GM21717 (cell line): ENCODE results near the gene PGAP2.
"Not testable (repeated sequence)": the region's sequence is repeated elsewhere in the genome, so short reads cannot be mapped to it uniquely, and the experiment has no call there.

ENCODE experiments used
- ATAC-seq: cut with Tn5 transposase; IDR thresholded peaks from one replicate; pipeline ENCODE4 v1.9.1; 2021; ENCODE audit warnings: mild to moderate bottlenecking, moderate library complexity; ENCODE audit not compliant: unreplicated experiment

Gene PGAP2

GRCh38 chr11:3803726-3804495 is 4.4 kb upstream of the PGAP2 start:
- ATAC-seq = no peak

DNA sequence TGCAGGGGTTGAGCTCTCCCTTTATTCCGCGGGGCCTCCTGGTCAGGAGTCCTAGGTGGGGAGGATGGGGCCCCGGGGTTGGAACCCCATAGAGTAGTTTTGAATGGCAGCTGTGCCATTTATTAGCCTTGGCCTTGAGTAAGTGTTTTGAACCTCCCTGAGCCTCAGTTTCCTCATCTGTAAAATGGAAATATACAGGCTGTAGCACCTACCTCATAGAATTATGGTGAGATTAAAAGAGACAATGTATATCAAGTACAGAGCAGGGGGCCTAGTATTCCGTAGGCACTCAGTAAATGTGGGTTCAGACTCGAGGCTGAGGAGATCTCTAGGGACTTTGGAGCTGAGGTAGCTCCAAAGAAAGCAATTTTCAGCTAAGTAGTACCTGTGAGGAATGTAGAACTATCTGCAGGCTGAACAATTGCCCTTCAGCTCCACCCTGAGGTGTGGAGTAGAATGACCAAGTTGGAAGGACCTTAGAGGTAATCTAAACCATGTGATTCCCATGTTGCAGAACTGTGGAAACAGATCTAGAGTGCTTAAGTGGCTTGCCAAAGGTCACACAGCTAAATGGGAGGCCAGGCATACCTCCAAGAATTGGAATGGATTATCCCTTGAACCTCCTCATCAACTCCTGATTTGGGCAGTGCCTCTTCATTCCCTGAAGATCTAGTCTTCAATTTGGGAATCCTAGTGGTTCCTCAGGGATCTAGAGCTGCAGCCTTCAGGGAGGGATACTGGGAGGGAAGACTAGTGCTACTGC is 682 bp downstream of the PGAP2 start:
- peak; percentile 74 for ATAC-seq

DNA sequence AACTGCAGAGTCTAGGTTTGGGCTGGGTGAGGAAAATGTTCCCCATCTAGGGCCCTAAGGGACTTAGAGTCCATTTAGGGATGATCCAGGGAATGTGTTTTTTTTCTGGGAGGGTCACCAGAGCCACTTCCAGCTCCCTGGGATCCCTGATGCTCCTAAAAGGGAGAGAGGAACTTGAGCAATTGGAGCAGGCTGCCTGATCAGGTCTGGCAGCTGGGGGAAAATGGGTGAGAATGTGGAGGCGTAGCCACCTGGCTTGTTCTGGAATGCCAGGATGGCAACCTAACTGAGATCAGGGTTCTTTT is 1.2 kb downstream of the PGAP2 start:
- no peak for ATAC-seq

DNA sequence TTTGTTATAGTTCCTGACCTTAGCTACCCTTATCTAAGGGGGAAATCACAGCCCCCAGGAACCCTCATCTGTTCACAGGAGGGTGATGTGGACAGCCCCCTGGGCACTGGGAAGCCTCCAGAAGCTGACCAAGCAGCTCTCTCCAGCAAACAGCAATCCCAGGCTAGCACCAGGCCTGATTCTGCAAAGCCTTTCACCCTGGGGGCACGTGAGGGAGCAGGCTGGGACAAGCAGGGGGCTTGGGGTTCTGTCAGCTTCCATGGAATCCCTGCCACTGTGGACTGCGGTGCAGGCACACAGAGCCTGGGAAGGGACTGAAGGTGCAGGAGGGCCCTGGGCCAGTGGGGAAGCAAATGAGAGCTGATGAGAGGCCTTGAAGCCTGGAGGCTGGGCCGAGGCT is 2.1 kb downstream of the PGAP2 start:
- no peak for ATAC-seq

DNA sequence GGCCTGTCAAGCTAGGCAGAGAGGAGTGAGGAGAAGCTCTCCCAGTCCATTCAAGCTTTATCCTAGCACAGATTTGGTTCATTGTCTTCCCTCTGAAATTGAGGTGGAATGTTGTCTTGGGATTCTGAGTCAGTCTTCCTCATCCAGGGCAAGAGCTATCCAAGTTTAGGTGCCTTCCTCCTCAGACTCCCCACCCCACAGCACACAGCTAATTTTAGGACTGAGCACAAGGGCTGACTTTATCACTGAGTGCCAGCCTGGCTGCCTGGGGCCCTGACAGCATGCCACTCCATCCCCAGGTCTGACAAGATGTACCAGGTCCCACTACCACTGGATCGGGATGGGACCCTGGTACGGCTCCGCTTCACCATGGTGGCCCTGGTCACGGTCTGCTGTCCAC is 2.6 kb downstream of the PGAP2 start:
- ATAC-seq = no peak

DNA sequence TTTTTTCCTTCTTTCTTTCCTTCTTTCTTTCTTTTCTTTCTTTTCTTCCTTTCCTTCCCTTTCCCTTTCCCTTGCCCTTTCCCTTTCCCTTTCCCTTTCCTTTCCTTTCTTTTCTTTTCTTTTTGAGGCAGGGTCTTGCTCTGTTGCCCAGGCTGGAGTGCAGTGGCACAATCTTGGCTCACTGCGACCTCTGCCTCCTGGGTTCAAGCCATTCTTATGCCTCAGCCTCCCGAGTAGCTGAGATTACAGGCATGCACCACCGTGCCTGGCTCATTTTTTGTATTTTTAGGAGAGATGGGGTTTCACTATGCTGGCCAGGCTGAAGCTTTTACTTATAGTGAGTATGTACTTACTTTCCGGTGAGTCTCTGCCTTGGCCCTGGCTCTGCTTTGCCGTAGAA is 6.5 kb downstream of the PGAP2 start:
- ATAC-seq = not testable (repeated sequence)

DNA sequence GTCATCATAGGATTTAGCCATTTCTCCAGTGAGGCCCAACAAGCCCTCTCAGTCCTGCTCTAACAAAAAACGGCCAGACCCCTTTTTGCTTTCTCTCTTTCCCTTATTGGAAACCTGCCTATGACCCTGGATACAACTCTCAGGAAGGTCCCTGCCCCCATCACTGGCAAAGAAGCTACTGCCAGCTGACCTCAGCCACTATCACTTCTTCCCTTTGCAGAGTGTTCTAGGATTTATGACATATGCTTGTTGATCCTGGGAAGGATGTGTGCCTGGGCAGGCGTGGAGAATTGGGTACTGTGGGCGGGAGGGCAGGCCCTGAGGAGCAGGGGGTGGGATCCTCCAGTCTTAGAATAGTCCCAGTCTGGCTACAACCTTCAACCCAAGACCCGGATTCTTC is 7.5 kb downstream of the PGAP2 start:
- no peak for ATAC-seq

- ATAC-seq = no peak
Measured at GRCh38 chr11:3816673-3817072, 8.3 kb downstream of the PGAP2 start.

GRCh38 chr11:3817181-3817800 is 8.9 kb downstream of the PGAP2 start:
- ATAC-seq = no peak

DNA sequence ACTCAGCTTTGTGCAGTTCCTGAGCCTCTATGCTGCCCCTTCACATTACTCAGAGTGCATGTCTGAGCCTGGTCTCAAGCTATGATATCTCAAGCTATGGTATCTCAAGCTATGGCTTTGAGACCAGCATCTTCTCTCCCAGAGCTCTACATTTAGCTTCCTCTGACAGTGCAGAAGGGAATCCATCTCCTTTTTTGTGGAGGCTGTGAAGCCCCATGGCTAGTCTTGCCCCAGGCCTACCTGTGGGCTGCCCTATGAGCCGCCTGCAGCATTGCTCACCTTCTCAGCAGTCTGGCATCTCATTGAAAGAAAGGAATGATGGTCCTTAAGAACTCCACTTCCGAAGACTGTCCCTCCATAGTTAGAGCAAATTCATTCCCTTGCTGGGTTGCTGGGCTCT is 12.6 kb downstream of the PGAP2 start:
- no peak for ATAC-seq

DNA sequence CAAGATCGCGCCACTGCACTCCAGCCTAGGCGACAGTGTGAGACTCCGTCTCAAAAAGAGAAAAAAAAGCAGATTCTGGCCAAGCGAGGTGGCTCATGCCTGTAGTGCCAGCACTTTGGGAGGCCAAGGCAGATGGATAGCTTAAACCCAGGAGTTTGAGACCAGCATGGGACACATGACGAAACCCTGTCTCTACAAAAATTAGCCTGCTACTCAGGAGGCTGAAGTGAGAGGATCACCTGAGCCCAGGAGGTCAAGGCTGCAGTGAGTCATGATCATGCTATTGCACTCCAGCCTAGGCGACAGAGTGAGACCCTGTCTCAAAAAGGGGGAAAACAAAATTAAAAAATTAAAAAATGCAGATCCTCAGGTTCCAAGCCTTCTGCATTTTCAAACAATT is 14.0 kb downstream of the PGAP2 start:
- ATAC-seq = no peak

- ATAC-seq = no peak
Measured at GRCh38 chr11:3823303-3823702, 14.9 kb downstream of the PGAP2 start.

GRCh38 chr11:3823762-3824506 is 15.6 kb downstream of the PGAP2 start:
- ATAC-seq = no peak

- ATAC-seq = peak; percentile 75
Measured at GRCh38 chr11:3824714-3825472, 16.5 kb downstream of the PGAP2 start.

DNA sequence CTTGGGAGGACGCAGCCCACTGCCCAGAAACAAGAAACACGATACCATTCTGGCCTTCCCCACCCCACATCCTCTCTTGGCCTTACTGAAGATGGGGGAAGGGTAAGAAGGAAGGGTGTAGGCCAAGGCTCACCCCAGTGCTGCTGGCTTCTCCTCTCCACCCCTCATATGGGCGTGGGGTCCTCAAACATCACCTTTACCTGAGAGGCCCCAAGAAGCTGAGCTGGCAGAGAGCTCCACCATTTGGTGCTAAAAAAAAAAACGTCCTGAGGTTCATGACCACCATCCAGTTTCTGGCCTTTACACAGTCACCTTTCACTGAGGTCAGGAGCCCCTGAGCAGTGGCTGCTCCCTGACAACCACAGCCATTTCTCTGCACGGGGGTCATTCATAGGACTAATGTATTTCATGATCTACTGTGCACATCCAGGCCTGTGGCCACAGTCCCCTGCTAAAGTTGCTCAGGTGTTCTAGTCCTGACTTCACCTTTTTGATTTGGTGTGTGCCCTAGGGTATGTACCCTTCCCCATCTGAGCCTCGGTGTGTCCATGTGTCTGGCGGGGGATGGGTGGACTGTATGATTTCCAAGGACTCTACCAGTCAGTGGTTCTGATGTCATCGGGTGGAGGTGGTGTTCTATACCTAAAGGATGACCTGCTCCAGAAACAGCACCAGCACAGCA is 17.3 kb downstream of the PGAP2 start:
- ATAC-seq = no peak

GRCh38 chr11:3826721-3827120 is 18.4 kb downstream of the PGAP2 start:
- no peak for ATAC-seq

DNA sequence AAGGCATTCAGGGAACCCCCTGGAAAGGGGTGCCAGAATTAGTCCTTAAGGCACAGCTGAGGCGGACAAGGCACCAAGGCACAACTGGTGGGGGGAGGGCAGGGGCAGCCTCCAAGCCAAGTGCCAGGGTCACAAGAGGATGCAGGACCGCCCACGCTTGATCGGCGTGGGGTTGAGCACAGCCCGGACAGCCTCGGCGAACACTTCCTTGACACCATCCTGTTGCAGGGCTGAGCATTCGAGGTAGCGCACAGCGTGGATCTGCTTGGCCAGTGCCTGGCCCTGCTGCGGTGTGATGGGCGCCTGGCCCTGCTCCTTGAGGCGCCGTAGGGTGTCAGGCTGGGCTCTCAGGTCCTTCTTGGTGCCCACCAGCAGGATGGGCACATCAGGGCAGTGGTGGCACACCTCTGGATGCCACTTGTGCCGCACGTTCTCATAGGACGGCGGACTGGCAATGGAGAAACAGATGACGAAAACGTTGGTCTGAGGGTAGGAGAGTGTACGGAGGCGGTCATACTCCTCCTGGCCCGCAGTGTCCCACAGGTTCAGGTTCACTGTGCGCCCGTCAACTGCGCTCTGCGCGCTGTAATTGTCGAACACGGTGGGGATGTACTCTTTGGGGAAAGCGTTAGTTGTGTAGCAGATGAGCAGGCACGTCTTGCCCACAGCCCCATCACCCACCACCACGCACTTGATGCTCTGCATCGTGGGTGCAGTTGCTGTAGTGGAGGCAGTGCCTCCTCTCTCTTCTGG is 19.2 kb downstream of the PGAP2 start:
- ATAC-seq = no peak

DNA sequence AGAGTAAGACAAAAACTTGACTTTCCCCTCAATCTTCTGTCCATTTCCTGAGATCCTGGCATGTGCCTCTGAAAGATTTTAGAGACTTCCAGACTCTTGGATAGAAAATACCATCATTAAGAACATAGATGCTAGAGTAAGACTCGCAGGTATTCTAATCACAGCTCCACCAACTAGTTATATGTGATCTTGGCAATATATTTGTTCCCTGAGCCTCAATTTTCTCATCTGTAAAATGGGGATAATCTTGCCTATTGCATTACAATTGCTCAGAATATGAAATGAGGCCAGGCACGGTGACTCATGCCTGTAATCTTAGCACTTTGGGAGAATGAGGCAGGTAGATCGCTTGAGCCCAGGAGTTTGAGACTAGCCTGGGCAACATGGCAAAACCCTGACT is 21.7 kb downstream of the PGAP2 start:
- no peak for ATAC-seq

DNA sequence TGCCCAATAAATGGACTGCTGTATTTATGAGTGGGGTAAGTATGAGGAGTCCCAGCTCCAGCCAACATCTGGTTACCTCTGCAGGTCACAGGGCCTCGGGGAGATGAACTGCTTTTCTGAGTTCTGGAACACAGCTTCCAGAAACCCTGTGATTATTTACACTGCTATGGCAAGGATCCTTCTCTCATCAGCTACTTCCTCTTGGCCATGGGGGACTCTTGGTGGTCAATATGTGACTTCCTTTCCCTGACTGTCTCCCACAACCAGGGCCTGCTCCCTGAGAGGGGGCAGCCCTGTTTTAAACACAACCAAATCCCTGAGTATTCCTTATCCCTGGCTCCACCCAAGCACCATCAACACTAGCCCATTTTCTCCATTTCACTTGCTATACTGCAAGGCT is 22.4 kb downstream of the PGAP2 start:
- ATAC-seq = no peak
